Activated CD8-positive, alpha-beta memory T cell treated with anti-CD3 and anti-CD28 coated beads, Interleukin-2, amount 10 ng/mL, durations not matched to agents 7 days and 5 days (primary cell): ENCODE data around the gene DNAJC7. TPM values are rescaled to one million over a fixed set of nuclear protein-coding genes. Genes with fewer than 3 reads are reported as not detected.
A peak's percentile ranks its signal among the peaks of the same experiment; 100 is the strongest.

Experiments used
- ATAC-seq: fragments of 150-1000 bp; cut with Tn5 transposase; one replicate; pipeline ENCODE4 v1.10.0; 2021; ENCODE audit warnings: moderate library complexity
- CTCF ChIA-PET: fragments of 350-600 bp; sonication (Branson Sonifier 250); formaldehyde crosslinking; loops from one replicate; lab custom pipeline; 2021; ENCODE audit warnings: antibody characterized with exemption; lab: Charles Lee
- DNase-seq: peaks from one replicate; pipeline ENCODE4 v3.0.0-alpha.2; 2020
- H3K27ac Mint-ChIP-seq: one replicate; pipeline ENCODE4 v1.8.0; 2021; ENCODE audit warnings: mild to moderate bottlenecking, mixed read lengths
- H3K27me3 Mint-ChIP-seq: one replicate; pipeline ENCODE4 v1.8.0; 2021; ENCODE audit warnings: mixed read lengths
- H3K36me3 Mint-ChIP-seq: one replicate; pipeline ENCODE4 v1.8.0; 2021; ENCODE audit warnings: mild to moderate bottlenecking, mixed read lengths
- H3K4me1 Mint-ChIP-seq: one replicate; pipeline ENCODE4 v1.8.0; 2021; ENCODE audit warnings: mixed read lengths
- H3K4me3 Mint-ChIP-seq: one replicate; pipeline ENCODE4 v1.8.0; 2021; ENCODE audit warnings: mild to moderate bottlenecking, moderate library complexity, mixed read lengths
- H3K9me3 Mint-ChIP-seq: one replicate; pipeline ENCODE4 v1.8.0; 2022; ENCODE audit warnings: low read depth, mixed read lengths
- total RNA-seq, 2 experiments: library from RNA; stranded (reverse); gene quantifications; one replicate each; pipeline ENCODE4 v1.2.3, GENCODE V29; 2021

DNAJC7 gene
- total RNA-seq: 10 to 100 TPM; 89.1 to 97.0 TPM

- peak; percentile 94 for DNase-seq
- no peaks in the 10 kb centered on the region for H3K27me3 Mint-ChIP-seq
- peaks cover 12% of the 10 kb centered on the region for H3K36me3 Mint-ChIP-seq
- CTCF ChIA-PET: interaction anchor here (0.8 to 7.7 kb wide), 23 partner anchors 8 to 386 kb away, joined by 3 to 87 read pairs (median 5); partner anchors contain the start of genes ACLY, CNP, DHX58 and HCRT
- peak within 1 kb of the TSS; percentile 93 for H3K4me3 Mint-ChIP-seq
- peaks cover 62% of the 10 kb centered on the region for H3K4me1 Mint-ChIP-seq
- peak within 1 kb of the TSS; percentile 96 for H3K27ac Mint-ChIP-seq
- peak; percentile 83 for ATAC-seq
- no peaks in the 10 kb centered on the region for H3K9me3 Mint-ChIP-seq
Measured at GRCh38 chr17:42016941-42017865, at the start of gene DNAJC7. DNAJC7 (minus strand) TSS chr17:42017439; CDS start chr17:42017416, 23 bp downstream.

GRCh38 chr17:42065201-42065600 is 48.0 kb upstream of the DNAJC7 start:
- H3K27me3 Mint-ChIP-seq: no peaks in the 10 kb centered on the region
- H3K9me3 Mint-ChIP-seq: no peaks in the 10 kb centered on the region
- no peak for DNase-seq
- no peak overlapping the region for H3K27ac Mint-ChIP-seq
- no peaks in the 10 kb centered on the region for H3K36me3 Mint-ChIP-seq
- H3K4me3 Mint-ChIP-seq: no peak overlapping the region
- peak; percentile 35 for ATAC-seq
- CTCF ChIA-PET: interaction anchor here (0.7 to 5.5 kb wide), 16 partner anchors 11 to 223 kb away, joined by 3 to 117 read pairs (median 5); partner anchors contain the start of genes DHX58, DNAJC7, HSPB9 and KAT2A
- peaks cover 22% of the 10 kb centered on the region for H3K4me1 Mint-ChIP-seq

DNA sequence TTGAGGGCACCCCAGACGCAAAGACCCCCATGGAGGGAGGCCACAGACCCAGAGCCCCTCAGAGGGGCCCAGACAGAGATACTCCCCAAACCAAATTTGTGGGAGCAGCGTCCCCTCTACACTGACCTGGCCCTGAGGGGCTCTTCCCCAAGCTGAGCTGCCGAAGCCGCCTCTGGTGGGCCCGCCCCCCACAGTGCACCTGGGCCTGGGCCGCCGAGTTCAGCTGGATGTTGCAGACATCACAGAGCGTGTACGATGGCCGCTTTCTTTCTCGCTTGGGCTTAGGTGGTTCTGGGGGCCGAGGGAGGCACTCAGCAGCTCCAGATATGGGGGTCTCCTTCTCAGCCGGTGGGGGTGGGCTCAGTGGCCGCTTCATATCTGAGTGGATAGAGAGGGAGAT is 45.4 kb upstream of the DNAJC7 start:
- ATAC-seq: no peak
- no peak for DNase-seq
- Mint-ChIP-seq H3K36me3 (no peaks in the 10 kb centered on the region), H3K9me3 (no peaks in the 10 kb centered on the region), H3K27ac (no peak overlapping the region), H3K4me1 (peaks cover 22% of the 10 kb centered on the region), H3K4me3 (no peak overlapping the region), H3K27me3 (no peaks in the 10 kb centered on the region)
- CTCF ChIA-PET: interaction anchor here (0.8 to 2.2 kb wide), 3 partner anchors 42 to 74 kb away, joined by 3 to 8 read pairs (median 3); partner anchors contain the start of gene NKIRAS2

DNA sequence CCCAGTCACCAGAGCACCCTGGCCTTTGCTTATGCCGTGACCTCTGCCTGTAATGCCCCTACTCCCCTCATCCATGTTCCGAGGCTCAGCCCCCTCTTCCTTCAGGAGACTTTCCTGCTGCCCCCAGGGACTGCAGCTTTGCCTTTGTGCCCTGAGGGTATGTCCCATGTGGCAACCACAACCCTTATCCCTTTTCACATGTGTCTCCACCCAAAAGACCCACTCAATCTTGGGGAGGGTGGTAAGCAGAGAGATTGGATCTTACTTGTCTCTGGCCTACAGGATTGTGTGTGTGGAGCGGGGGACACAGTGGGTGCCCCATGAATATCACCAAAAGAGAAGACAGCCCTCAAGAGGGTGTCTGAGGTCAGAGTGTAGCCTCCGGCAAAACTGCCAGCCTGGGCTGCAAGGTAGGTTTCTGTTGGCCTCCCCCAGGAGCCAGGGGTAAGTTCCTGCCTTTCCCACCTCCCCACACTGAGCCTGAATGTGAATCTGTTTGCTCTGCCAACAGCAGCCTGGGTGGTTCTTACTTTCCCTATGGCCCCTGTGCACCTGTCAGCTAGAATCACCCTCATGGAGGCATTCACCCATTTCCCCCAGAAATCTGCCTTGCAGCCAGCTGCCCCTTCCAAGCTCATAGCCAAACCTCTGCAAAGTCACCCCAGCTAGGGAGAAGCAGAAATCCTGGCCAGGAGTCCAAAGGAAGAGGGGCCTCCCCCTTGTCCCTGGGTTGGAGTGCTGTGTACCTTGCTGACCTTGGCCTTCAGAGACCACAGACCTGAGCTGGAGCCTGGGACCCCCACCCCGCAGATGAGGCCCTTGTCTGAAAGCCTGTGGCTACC is 44.6 kb upstream of the DNAJC7 start:
- no peaks in the 10 kb centered on the region for H3K36me3 Mint-ChIP-seq
- DNase-seq: no peak
- H3K27me3 Mint-ChIP-seq: no peaks in the 10 kb centered on the region
- CTCF ChIA-PET: interaction anchor here (1.2 to 2.2 kb wide), 4 partner anchors 37 to 99 kb away, joined by 3 to 8 read pairs (median 3); partner anchors contain the start of gene NKIRAS2
- peaks cover 22% of the 10 kb centered on the region for H3K4me1 Mint-ChIP-seq
- H3K27ac Mint-ChIP-seq: no peak overlapping the region
- no peak for ATAC-seq
- no peaks in the 10 kb centered on the region for H3K9me3 Mint-ChIP-seq
- no peak overlapping the region for H3K4me3 Mint-ChIP-seq

DNA sequence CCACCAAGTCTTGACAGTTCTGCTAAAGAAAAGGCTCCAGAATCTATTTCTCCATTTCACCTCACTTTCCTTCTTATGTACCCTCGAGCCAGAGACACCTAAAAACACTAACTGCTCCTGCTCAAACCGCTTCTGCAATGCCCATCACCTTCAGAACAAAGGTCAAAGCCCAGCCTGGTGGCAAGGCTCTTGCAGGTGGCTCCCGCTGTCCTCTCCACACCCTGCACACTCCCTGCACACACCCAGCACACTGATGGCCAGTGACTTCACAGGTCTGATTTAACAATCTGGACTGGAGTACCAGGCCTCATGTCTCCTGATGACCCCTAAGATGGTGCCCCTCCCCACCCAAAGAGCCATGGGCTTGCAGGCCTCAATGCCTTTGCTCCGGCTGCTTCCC is 43.0 kb upstream of the DNAJC7 start:
- peaks cover 2% of the 10 kb centered on the region for H3K27me3 Mint-ChIP-seq
- peaks cover 21% of the 10 kb centered on the region for H3K4me1 Mint-ChIP-seq
- H3K4me3 Mint-ChIP-seq: no peak overlapping the region
- H3K27ac Mint-ChIP-seq: no peak overlapping the region
- no peaks in the 10 kb centered on the region for H3K36me3 Mint-ChIP-seq
- CTCF ChIA-PET: interaction anchor here (0.9 kb wide), 1 partner anchor 252 kb away, joined by 3 read pairs; no protein-coding TSS in a partner anchor
- no peaks in the 10 kb centered on the region for H3K9me3 Mint-ChIP-seq
- ATAC-seq: no peak
- no peak for DNase-seq

- CTCF ChIA-PET: interaction anchor here (0.9 kb wide), 1 partner anchor 252 kb away, joined by 3 read pairs; no protein-coding TSS in a partner anchor
- H3K4me3 Mint-ChIP-seq: no peak overlapping the region
Measured at GRCh38 chr17:42059815-42060214, 42.6 kb upstream of the DNAJC7 start.

DNA sequence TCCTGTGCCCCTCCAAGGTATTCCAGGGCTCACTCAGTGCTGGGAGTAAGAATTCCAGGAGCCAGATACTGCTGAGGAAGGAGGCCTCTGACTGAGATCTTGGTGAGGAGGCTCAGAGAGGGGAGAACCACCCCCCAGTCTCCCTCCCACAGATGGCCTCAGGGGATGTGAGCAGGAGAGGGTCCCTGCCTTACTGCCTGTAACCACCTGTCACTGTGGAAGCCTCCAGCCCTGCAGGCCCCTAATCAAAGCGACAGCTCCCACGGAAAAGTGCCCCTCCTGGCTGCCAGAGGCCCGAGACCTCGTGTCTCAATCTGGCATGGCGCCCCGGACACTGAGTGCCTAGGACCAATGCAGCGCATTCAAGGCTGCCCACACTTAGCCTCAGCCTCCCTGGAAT is 40.8 kb upstream of the DNAJC7 start:
- Mint-ChIP-seq H3K4me1 (peaks cover 2% of the 10 kb centered on the region), H3K9me3 (no peaks in the 10 kb centered on the region), H3K27me3 (peaks cover 17% of the 10 kb centered on the region), H3K4me3 (no peak overlapping the region), H3K36me3 (no peaks in the 10 kb centered on the region), H3K27ac (no peak overlapping the region)
- CTCF ChIA-PET: interaction anchor here (1.3 kb wide), 1 partner anchor 33 kb away, joined by 3 read pairs; no protein-coding TSS in a partner anchor
- DNase-seq (no peak), ATAC-seq (no peak)

More at GRCh38 chr17:42059815-42060214, 42.6 kb upstream of the DNAJC7 start:
- ATAC-seq: no peak
- Mint-ChIP-seq H3K36me3 (no peaks in the 10 kb centered on the region), H3K27ac (no peak overlapping the region), H3K9me3 (no peaks in the 10 kb centered on the region), H3K4me1 (peaks cover 17% of the 10 kb centered on the region), H3K27me3 (peaks cover 6% of the 10 kb centered on the region)
- no peak for DNase-seq

GRCh38 chr17:42056635-42057034 is 39.4 kb upstream of the DNAJC7 start:
- no peak for ATAC-seq
- Mint-ChIP-seq H3K36me3 (no peaks in the 10 kb centered on the region), H3K4me3 (no peak overlapping the region), H3K27ac (no peak overlapping the region), H3K27me3 (peaks cover 30% of the 10 kb centered on the region), H3K4me1 (no peaks in the 10 kb centered on the region), H3K9me3 (no peaks in the 10 kb centered on the region)
- CTCF ChIA-PET: no interaction called here
- DNase-seq: no peak

- ATAC-seq (no peak), DNase-seq (no peak)
- Mint-ChIP-seq H3K36me3 (no peaks in the 10 kb centered on the region), H3K27me3 (peaks cover 40% of the 10 kb centered on the region), H3K4me1 (peaks cover 2% of the 10 kb centered on the region), H3K27ac (no peak overlapping the region), H3K4me3 (no peak overlapping the region), H3K9me3 (no peaks in the 10 kb centered on the region)
- CTCF ChIA-PET: interaction anchor here (0.6 to 1.0 kb wide), 3 partner anchors 12 to 63 kb away, joined by 3 to 4 read pairs (median 3); partner anchors contain the start of gene DNAJC7
Measured at GRCh38 chr17:42055496-42055895, 38.3 kb upstream of the DNAJC7 start.

DNA sequence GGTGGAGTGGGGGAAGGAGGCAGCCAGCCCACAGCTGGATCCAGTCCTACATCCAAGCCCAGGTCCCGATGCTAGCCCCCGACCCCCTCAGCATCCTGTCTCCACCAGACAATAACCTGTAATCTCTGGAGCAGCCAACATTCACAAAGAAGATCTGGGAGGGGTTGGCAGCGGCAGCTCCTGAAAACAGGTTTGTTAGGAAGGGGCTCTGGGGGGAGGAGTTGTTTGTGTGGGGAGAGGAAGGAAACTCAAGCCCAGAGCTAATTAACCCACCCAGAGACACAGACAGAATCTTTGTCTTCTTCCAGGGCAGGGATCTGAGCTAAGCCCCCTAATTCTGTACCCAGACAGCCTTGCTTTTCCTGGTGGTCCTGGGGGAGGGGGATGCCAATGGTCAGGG is 37.8 kb upstream of the DNAJC7 start:
- no peaks in the 10 kb centered on the region for H3K9me3 Mint-ChIP-seq
- no peak overlapping the region for H3K27ac Mint-ChIP-seq

GRCh38 chr17:42053731-42054500 is 36.7 kb upstream of the DNAJC7 start:
- Mint-ChIP-seq H3K4me3 (no peak overlapping the region), H3K9me3 (no peaks in the 10 kb centered on the region), H3K27ac (no peak overlapping the region), H3K27me3 (peaks cover 51% of the 10 kb centered on the region), H3K36me3 (no peaks in the 10 kb centered on the region), H3K4me1 (peaks cover 4% of the 10 kb centered on the region)
- CTCF ChIA-PET: interaction anchor here (1.0 kb wide), 1 partner anchor 47 kb away, joined by 3 read pairs; no protein-coding TSS in a partner anchor
- ATAC-seq: no peak
- DNase-seq: no peak

More for the DNA sequence above, 37.8 kb upstream of the DNAJC7 start:
- Mint-ChIP-seq H3K36me3 (no peaks in the 10 kb centered on the region), H3K27me3 (peaks cover 41% of the 10 kb centered on the region), H3K4me3 (no peak overlapping the region), H3K4me1 (peaks cover 2% of the 10 kb centered on the region)
- no peak for DNase-seq
- CTCF ChIA-PET: interaction anchor here (0.6 to 1.0 kb wide), 3 partner anchors 13 to 63 kb away, joined by 3 to 4 read pairs (median 3); partner anchors contain the start of gene DNAJC7
- no peak for ATAC-seq

DNA sequence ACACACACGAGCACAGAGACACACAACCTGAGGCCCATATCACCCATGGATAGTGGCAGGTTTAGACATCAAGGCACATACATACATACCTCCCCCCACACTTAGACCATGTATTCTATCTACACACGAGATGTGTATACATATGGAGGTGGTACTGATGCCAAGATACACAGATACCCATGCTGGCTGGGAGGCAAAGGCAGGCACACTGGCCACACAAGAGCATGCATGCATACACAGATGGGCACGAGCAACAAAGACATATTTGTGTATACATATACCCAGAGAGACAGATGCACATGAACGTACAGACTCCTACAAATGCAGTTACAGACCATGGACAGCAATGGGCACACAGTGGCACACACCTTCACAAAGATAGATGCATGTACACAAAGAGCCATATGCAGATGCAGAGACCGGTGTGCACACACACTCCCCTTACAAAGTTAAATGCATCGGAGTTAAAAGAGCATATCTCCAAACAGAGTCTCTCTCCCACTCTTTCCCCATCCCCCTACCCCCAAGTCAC is 35.2 kb upstream of the DNAJC7 start:
- Mint-ChIP-seq H3K4me1 (peaks cover 4% of the 10 kb centered on the region), H3K36me3 (no peaks in the 10 kb centered on the region), H3K27ac (no peak overlapping the region), H3K4me3 (no peak overlapping the region), H3K9me3 (no peaks in the 10 kb centered on the region), H3K27me3 (peaks cover 55% of the 10 kb centered on the region)
- DNase-seq: no peak
- CTCF ChIA-PET: no interaction called here
- no peak for ATAC-seq
